Kidney epithelial cell (primary cell): ENCODE results near the gene SLC4A9. TPM values are rescaled to one million over a fixed set of nuclear protein-coding genes. Genes with fewer than 3 reads are reported as not detected.

Experiments used
- DNase-seq: peaks from one replicate; pipeline ENCODE4 v3.0.0-alpha.2; 2010; ENCODE audit warnings: low read depth
- H3K27me3 ChIP-seq: 2 replicates; pipeline ENCODE4 v1.6.0; 2011; ENCODE audit warnings: low read length; ENCODE audit not compliant: control insufficient read depth, insufficient read depth
- H3K36me3 ChIP-seq: 2 replicates; pipeline ENCODE4 v1.5.1; 2011; ENCODE audit warnings: low read length; ENCODE audit not compliant: control insufficient read depth, insufficient read depth
- H3K4me3 ChIP-seq: 2 replicates; pipeline ENCODE4 v1.5.1; 2011; ENCODE audit warnings: low read depth, mild to moderate bottlenecking, control low read depth, low read length
- total RNA-seq: library from RNA; depleted of rRNA; stranded (reverse); fragments of >200 nt; gene quantifications from 2 replicates; pipeline ENCODE4 v1.2.3, GENCODE V29; 2015
- TF ChIP-seq, protein P1 (sequence below): IDR thresholded peaks from 2 replicates; pipeline ENCODE4 v1.5.1; 2011; ENCODE audit warnings: mild to moderate bottlenecking, moderate library complexity, low read length, control low read depth, inconsistent platforms; ENCODE audit not compliant: insufficient read depth, poor library complexity, severe bottlenecking

The SLC4A9 gene
- total RNA-seq, 1 donor from 2014 or later = not detected

- Histone ChIP-seq H3K27me3 (no peaks in the 10 kb centered on the region), H3K36me3 (no peaks in the 10 kb centered on the region), H3K4me3 (no peak overlapping the region)
- no peak for DNase-seq
- TF ChIP-seq, protein P1, sequence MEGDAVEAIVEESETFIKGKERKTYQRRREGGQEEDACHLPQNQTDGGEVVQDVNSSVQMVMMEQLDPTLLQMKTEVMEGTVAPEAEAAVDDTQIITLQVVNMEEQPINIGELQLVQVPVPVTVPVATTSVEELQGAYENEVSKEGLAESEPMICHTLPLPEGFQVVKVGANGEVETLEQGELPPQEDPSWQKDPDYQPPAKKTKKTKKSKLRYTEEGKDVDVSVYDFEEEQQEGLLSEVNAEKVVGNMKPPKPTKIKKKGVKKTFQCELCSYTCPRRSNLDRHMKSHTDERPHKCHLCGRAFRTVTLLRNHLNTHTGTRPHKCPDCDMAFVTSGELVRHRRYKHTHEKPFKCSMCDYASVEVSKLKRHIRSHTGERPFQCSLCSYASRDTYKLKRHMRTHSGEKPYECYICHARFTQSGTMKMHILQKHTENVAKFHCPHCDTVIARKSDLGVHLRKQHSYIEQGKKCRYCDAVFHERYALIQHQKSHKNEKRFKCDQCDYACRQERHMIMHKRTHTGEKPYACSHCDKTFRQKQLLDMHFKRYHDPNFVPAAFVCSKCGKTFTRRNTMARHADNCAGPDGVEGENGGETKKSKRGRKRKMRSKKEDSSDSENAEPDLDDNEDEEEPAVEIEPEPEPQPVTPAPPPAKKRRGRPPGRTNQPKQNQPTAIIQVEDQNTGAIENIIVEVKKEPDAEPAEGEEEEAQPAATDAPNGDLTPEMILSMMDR = no peak
Measured at GRCh38 chr5:140318792-140319191, 41.2 kb upstream of the SLC4A9 start.

DNA sequence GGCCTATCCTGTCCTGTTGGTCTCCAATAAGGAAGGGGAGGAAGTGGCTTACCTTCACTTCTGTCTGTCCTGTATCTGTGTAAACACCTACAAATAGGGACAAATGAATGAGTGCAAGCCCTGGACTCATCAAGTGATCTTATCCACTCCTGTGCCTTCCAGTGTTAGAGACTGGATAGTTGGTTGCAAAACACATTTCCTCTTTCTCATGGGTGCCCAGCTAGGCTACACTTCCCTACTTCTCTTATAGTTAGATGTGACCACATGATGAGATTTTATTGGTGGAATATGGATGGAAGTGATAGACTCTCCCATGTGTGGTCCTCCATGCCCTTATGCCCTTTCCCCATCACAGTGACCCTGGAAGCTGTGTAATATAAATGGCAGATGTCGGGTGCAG, 40.2 kb upstream of the SLC4A9 start:
- Histone ChIP-seq H3K27me3 (no peaks in the 10 kb centered on the region), H3K36me3 (no peaks in the 10 kb centered on the region), H3K4me3 (no peak overlapping the region)
- TF ChIP-seq, protein P1 = no peak
- no peak for DNase-seq

DNA sequence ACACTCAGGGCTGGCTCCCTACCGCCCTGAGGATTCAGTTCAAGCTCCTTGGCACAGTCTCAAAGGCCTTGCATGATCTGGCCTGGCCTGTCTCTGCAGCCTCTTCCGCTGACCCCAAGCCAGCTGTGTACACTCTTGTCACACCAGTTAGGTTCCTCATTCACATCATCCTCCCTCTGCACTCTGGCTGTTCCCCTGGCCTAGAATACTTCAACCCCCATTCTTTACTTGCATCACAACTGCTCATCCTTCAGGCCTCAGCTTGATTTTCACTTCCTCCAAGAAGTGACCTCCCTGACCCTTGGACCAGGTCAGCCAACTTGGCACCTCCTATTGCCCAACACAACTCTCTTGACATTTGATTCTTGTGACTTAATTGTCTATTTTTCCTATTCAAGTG, 38.2 kb upstream of the SLC4A9 start:
- no peak for DNase-seq
- TF ChIP-seq, protein P1 = no peak
- no peaks in the 10 kb centered on the region for H3K27me3 ChIP-seq
- H3K36me3 ChIP-seq = no peaks in the 10 kb centered on the region
- no peak overlapping the region for H3K4me3 ChIP-seq

DNA sequence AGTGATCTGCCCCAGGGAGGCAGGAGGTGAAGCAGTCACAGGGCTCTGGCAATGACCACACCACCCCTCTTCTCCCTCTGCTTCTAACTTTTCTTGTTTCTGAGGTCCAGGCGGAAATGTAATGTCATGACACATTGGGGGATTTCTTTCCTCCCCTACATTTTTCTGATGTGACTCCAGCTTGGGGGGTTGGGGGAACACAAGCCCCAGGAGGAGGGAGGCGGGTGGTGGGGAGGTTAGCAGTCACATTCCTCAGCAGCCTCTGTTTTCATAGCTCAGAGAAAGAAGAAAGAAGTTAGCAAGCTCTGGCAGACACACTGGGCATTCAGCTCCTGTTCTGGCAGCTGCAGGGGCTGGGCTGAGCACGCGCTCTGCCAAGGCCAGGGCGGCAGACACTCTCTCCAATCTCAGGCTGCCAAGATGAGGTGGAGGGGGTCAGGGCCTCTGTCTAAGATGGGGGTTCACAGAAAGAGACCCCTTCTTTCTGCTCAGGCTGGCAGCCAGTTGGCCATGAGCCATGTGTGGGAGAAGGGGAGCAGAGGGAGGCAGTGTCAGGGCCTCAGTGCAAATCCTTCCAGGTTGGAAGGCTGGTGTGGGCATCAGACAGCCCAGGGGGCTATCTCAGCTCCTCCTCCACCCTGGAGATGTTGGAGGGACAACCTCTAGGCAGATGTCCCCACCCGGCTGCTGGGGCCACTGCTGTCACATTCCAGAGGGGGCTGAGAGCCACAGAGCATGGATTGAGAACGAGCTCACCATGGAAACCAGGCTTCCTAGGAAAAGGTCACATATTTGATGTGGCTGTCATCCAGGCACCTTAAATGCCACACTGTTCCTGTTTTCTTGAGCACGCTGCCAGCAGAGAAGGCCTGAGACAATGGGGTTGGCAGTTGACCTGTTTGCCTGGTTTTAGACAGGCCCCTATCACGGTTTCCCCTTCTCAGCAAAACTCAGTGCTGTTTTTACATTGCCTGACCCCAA, 37.0 kb upstream of the SLC4A9 start:
- Histone ChIP-seq H3K4me3 (no peak overlapping the region), H3K36me3 (no peaks in the 10 kb centered on the region), H3K27me3 (no peaks in the 10 kb centered on the region)
- TF ChIP-seq, protein P1 = no peak
- peak; percentile 89 for DNase-seq

DNA sequence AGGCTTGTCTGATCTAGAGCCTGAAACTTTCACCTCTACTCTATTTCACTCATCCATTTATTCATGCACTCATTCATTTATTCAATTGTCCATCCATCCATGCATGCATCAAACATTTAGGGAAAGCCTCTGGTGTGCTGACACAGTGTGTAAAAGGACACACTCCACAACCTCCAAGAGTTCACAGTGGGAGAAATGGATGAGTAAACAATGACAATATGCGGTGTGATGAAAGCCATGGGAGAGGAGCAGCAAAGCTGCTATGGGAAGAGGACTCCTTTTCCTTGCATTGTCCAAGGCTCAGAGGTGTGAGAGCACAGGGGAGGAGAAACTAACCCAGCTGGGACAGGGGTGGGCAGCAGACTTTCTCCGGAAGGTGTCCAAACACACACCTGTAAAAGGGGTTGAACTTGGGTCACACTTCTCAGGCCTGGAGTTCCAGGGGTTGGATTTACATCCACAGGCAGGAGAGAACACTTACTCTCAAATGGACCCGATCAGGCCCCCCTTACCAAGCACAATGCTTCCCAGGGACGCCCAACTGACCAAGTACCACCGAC, 35.9 kb upstream of the SLC4A9 start:
- Histone ChIP-seq H3K36me3 (no peaks in the 10 kb centered on the region), H3K4me3 (no peak overlapping the region), H3K27me3 (no peaks in the 10 kb centered on the region)
- TF ChIP-seq, protein P1 = no peak
- no peak for DNase-seq
